Small intestine (tissue), 7 donors: Measurements from ENCODE around the gene IL22. TPM values are rescaled to one million over a fixed set of nuclear protein-coding genes. Genes with fewer than 3 reads are reported as not detected.

Experiments used
- DNase-seq, 2 donors: peaks; one replicate each; pipeline versions ENCODE4 v3.0.0 to v3.0.0-alpha.2; 2013
- FAIRE-seq: peaks from 2 replicates; lab custom pipeline; 2012; peaks lifted over from hg19 to GRCh38; lab: Jason Lieb, UNC
- H3K27ac ChIP-seq, 3 donors: one replicate each; pipeline ENCODE4 v1.5.1; 2013; ENCODE audit warnings: low read length in 2 of 3, mild to moderate bottlenecking in 2 of 3, control low read depth in 1 of 3, inconsistent platforms in 1 of 3, low read depth in 1 of 3, moderate library complexity in 1 of 3
- H3K27me3 ChIP-seq, 3 donors: one replicate each; pipeline ENCODE4 v1.6.1; 2013; ENCODE audit warnings: low read length in 3 of 3, inconsistent platforms in 1 of 3; ENCODE audit not compliant: control insufficient read depth in 3 of 3, insufficient read depth in 3 of 3
- H3K36me3 ChIP-seq, 3 donors: one replicate each; pipeline ENCODE4 v1.6.1; 2013; ENCODE audit warnings: low read length in 3 of 3, inconsistent platforms in 1 of 3, low read depth in 1 of 3, mild to moderate bottlenecking in 1 of 3, moderate library complexity in 1 of 3; ENCODE audit not compliant: control insufficient read depth in 3 of 3, insufficient read depth in 2 of 3
- H3K4me1 ChIP-seq, 3 donors: one replicate each; pipeline ENCODE4 v1.6.1; 2013; ENCODE audit warnings: low read length in 2 of 3, inconsistent platforms in 1 of 3, low read depth in 1 of 3, mild to moderate bottlenecking in 1 of 3, moderate library complexity in 1 of 3; ENCODE audit not compliant: control insufficient read depth in 3 of 3, insufficient read depth in 2 of 3
- H3K4me3 ChIP-seq, 3 donors: one replicate each; pipeline ENCODE4 v1.5.1; 2013; ENCODE audit warnings: low read length in 3 of 3, control low read depth in 1 of 3, inconsistent platforms in 1 of 3, low read depth in 1 of 3, mild to moderate bottlenecking in 1 of 3, moderate library complexity in 1 of 3
- H3K9me3 ChIP-seq, 2 donors: one replicate each; pipeline ENCODE4 v1.6.1; 2013; ENCODE audit warnings: low read depth in 1 of 2, low read length in 1 of 2; ENCODE audit not compliant: control insufficient read depth in 2 of 2, insufficient read depth in 1 of 2
- WGBS, 3 donors: extraction: QIAGEN DNeasy Blood & Tissue Kit; methylation state at CpG; one replicate each; pipeline ENCODE4 v1.1.7; 2013; 5-methylcytosine and 5-hydroxymethylcytosine counted together
- polyA plus RNA-seq, 4 donors: library from polyadenylated mRNA; stranded (reverse) in 3 of 4; unstranded in 1 of 4; fragments of 200-250 nt in 3 of 4; fragments of 120-200 nt in 1 of 4; gene quantifications; one replicate each; pipeline versions ENCODE4 v1.2.1 to v1.2.3, GENCODE V29; 2013
- donor health status: healthy with polysubstance abuse.
- donor health status: control.
- donor health status: control.
- donor health status: Bipolar disorder and iron deficiency.
- donor health status: healthy.

The IL22 gene
- polyA plus RNA-seq, 4 donors: not detected

DNA sequence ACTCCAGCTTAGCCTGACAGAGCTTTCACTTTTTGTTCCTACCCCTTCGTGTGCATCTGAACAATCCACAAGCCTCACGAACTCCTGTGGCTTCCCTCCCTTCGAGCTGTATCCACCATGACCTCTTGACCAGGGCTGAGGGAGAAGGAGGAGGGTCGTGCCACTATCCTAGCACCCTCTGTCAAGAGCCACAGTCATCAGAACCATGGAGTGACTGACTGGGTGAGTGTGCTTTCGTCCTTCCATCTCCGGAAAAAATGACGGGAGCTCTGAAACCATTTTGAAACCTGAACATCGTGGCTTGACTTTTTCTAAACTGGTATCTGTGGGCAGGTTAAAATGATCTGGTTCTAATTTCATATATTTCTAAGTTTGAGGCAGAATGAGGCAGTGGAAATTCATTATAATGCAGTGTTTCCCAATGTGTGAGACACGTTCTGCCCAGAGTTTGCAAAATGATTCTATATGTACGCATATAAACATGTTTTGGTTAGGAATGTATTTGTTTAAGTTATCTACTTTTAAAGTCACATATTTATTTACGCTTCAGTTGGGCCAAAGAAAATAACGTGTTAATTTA is 54.8 kb downstream of the IL22 start:
- no peak for FAIRE-seq
- no peak overlapping the region for H3K27ac ChIP-seq
- H3K4me1 ChIP-seq: no peaks in the 10 kb centered on the region
- H3K4me3 ChIP-seq: no peak overlapping the region
- H3K27me3 ChIP-seq: no peaks in the 10 kb centered on the region
- WGBS, 3 donors: 67 to 75% (median 71%) methylated on average over 12 of the region's 12 CpGs
- DNase-seq: no peak
- H3K36me3 ChIP-seq: no peaks in the 10 kb centered on the region
- no peaks in the 10 kb centered on the region for H3K9me3 ChIP-seq

Other genes with a start within 250 kb of the IL22 start
- gene IFNG, start 93.9 kb downstream of the IL22 start, polyA plus RNA-seq: not detected
- under 1 TPM in 1 of 4 donors, not detected in 3; 0.12 TPM for gene IL26, start 27.8 kb downstream of the IL22 start, polyA plus RNA-seq
- gene MDM1, start 78.8 kb upstream of the IL22 start, polyA plus RNA-seq: 10 to 100 TPM in 1 of 4 donors, 1 to 10 TPM in 3; 2.9 to 12.8 (median 4.6) TPM